GM21515 (cell line): ENCODE results near the gene PAM.
"Not testable (repeated sequence)": the region's sequence is repeated elsewhere in the genome, so short reads cannot be mapped to it uniquely, and the experiment has no call there.

ENCODE experiments used
- ATAC-seq: cut with Tn5 transposase; IDR thresholded peaks from one replicate; pipeline ENCODE4 v1.9.1; 2021; ENCODE audit not compliant: unreplicated experiment

PAM gene

GRCh38 chr5:102891175-102891574 lies 136.1 kb downstream of the PAM start:
- no peak for ATAC-seq

DNA sequence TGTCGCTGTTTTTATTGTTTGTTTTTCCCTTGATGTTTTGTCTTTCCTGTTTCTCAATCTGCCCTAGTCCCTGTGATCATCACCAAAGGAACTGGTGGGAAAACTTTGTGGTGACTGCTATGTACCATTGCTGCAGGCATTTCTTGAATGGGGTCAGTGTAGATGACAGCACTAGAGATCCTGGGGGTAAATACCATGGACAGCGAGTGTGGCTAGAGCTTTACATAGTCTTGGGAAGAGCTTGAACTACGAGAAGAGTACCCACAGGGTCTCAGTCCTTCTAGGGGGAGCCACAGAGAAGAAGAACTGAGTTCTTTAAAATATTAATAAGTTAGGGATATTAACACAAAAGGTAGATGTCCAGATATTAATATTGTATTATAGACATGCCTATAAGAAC lies 138.8 kb downstream of the PAM start:
- no peak for ATAC-seq

- ATAC-seq, result no peak
Observed at GRCh38 chr5:102895234-102895633, 140.1 kb downstream of the PAM start.

GRCh38 chr5:102895976-102896375 lies 140.9 kb downstream of the PAM start:
- ATAC-seq, result no peak

- ATAC-seq, result no peak
Observed at GRCh38 chr5:102901424-102902134, 146.5 kb downstream of the PAM start.

GRCh38 chr5:102902135-102902448 lies 147.0 kb downstream of the PAM start:
- ATAC-seq, result no peak

- ATAC-seq, result no peak
Observed at GRCh38 chr5:102902647-102903046, 147.5 kb downstream of the PAM start.

DNA sequence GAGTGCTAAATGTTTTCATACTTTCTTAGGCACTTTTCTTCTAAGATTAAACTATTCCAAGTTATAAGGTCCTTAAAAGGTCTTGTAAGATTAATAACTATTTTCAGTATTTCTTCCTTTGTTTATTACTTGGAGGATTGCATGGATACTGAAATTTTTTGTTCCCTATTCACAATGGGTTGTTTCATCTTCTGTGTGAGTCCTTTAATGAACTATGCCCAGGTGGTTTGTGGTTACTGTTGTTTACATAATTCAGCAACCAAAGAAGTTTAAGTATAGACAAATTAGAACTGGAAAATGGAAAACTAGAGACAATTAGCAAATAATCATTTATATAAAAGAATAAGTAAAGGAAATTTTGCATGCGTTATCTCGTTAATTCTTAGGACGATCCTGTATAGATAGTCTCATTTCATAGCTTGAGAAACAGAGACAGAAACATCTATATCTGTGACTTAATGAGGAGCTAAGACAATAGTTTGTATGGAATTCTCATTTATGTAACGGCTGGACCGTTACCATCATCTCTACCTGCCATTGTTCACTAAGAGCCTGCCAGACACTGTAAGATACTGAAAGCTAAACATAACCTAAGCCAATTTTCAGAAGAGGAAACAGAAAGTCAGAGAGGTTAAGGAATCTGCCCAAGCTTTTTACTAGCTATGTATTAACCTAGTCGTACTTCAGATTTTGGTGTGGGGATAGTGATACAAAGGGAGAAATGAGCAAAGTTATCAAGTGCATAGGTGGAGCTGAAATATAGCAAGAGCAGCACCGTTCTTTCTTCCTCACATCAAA lies 148.2 kb downstream of the PAM start:
- ATAC-seq, result no peak

GRCh38 chr5:102905056-102905455 lies 150.0 kb downstream of the PAM start:
- ATAC-seq, result no peak

- not testable (repeated sequence) for ATAC-seq
Observed at GRCh38 chr5:102907099-102907498, 152.0 kb downstream of the PAM start.

GRCh38 chr5:102910240-102911226 lies 155.4 kb downstream of the PAM start:
- no peak for ATAC-seq

DNA sequence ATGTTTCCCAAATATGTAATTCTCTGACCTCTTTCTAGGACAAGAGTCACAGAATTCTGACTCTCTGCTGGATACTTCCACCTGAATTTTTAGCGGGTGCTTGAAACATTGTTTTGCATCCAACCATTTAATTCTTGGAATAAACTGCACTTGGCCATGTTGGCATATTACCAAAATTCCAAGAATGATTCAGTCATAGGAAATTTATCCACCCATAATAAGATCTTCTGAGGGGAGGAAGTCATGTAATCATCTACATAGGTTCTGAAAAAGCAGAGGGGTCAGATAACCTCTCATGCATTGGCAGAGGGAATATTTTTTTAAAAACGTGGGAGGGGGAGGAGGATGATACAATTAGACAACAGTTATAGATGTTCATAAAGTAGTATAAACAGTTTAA lies 156.9 kb downstream of the PAM start:
- ATAC-seq, result no peak

DNA sequence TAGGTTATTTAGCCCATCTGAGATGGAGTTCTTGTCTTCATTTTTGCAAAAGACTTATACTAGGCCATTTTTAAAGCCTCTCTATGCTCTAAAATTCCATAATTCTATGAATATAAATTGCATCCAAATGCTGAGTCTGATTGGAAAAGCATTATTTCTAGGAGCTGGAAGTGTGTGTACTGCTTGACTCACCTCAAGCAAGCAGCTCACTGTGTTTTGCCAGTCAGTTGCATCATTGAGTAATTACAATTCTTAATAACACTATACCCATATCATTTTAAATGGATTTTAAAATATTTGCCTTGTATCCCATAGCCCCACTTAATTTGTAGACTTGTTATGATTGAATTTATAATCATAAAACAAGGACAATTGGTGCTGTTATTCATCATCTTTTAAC lies 161.0 kb downstream of the PAM start:
- ATAC-seq, result no peak

- ATAC-seq, result no peak
Observed at GRCh38 chr5:102918986-102919610, 164.0 kb downstream of the PAM start.

GRCh38 chr5:102920762-102921161 lies 165.7 kb downstream of the PAM start:
- ATAC-seq, result no peak

DNA sequence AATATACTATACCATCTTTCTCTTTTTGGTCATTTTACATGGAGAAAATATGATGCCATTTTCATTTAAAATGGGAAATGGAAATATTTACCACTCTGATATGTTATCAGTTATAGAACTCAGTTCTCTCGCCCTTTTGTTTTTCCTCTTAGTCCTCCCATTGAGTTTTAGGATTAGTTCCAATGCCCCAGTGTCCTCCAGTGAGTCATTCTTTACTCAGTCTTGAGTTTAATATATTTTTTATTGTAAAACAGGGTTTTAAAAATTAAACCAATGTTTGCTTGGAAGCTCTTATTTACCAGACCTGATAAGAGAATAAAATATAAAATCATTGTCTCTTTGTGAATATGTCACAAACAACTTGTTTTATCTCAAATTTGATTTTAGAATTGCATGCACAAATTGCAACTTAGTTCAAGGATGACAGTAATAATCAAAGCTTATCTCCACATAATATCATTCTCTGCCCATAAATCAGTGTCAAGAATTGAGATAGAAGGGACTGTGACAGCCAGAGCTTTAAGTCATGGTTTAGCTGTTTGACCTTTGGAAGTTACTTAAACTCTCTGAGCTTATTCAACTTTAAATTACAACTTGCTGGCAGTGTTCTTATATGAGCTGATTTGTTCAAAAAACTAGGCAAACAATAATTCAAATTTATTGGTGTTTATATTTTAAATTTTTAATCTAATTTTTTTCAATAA lies 166.4 kb downstream of the PAM start:
- ATAC-seq, result no peak

DNA sequence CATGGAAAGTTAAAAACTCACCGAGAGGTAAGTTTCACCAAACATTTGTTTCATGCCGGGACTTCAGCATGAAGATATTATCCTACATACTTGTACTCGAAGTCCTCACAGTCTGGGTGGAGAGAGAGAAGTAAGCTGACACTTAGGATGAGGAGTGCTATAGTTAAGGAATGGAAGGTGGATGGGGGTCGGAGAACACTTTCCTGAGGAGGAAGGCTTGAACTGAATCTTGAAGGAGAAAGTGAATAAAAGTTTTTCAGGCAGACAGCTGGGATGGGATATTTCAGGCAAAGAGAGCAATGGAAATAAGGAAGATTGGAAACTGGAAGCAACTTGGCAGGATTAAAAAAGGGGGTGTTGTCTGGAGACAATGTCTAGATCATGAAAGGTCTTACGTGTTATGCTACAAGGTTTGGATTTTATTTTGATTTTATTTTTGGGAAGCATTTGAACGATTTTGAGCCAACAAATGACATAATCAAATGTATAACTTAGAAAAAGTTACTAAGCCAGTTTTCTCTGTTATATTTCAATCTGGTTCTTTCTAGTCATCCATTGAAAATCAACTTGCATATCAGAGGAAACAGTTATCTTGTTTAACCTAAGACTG lies 167.1 kb downstream of the PAM start:
- ATAC-seq, result no peak

DNA sequence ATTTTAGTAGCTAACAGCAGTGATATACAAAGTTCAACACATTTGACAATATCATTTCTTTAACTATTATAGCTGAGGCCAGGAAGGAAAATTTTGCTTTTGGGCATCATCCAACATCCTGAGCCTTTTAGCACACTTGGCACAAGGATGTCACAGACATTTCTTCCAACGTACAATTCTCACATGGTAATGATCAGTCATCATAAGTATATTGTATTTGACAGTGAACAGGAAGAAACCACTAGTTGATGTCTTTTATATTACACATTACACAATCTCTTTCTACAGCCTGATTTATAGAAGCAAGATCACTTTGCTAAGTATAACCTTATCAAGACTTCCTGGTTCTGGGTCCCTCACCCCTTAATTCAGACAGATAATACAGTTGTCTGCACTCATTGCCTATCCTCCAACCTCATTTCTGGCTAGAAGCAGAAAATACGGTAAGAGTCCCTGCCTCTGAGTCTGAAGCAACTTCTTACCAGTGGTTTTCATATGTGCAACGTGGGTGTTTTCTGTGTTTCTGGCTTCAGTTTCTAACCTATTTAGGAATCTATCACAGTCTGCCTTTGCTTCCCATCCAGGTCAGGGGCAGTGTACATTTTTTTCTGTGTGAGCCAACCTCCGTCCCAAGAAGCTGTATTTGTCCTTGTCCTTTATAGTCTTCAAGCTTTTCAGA lies 167.8 kb downstream of the PAM start:
- ATAC-seq, result no peak

DNA sequence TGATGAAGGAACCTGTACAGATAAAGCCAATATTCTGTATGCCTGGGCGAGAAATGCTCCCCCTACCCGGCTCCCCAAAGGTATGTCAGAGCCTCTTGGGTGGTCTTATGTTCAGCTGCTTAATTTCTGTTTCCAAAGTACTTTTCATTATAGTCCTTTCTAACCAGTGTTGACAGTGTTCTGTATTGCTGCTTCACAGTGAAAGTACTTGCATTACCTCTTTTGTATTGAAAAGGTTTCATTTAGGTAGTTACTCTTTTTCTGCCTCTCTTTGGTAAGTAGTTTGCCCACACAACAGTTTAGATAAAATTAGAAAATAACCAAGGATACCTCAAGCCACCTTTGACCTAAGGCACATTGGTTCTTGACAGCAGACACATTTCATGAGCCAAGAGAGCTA lies 169.9 kb downstream of the PAM start:
- no peak for ATAC-seq
